ENCODE results near the gene PPIL1. TPM values are rescaled to one million over a fixed set of nuclear protein-coding genes. Genes with fewer than 3 reads are reported as not detected.

The PPIL1 gene
- total and polyA plus RNA-seq, 2 of the 13 experiments (the other 11 are each of a cell fraction or from before 2014, with no cell fraction given) = 74.2 to 144 TPM

GRCh38 chr6:36874443-36875249 lies at the start of gene PPIL1 (continued):
- TF ChIP-seq ZNF530 (CRISPR knock-in tag; IDR thresholded peaks at IDR 0.05; ENCODE audit: low read depth) (0 out of 2 replicates have a peak, but pooled peaks have one; percentile 86), FOXK2 (IDR thresholded peaks at IDR 0.05) (no peak), PRDM4 (CRISPR knock-in tag; IDR thresholded peaks at IDR 0.05; ENCODE audit: borderline replicate concordance) (0 out of 2 replicates have a peak, but pooled peaks have one; percentile 16), PHF20 (CRISPR knock-in tag; IDR thresholded peaks at IDR 0.05) (peak; percentile 97), NPAS2 (CRISPR knock-in tag; IDR thresholded peaks at IDR 0.05; ENCODE audit: borderline replicate concordance) (no peak), JUNB (CRISPR knock-in tag; IDR thresholded peaks at IDR 0.05; ENCODE audit: borderline replicate concordance) (0 out of 2 replicates have a peak, but pooled peaks have one; percentile 42), IKZF4 (CRISPR knock-in tag; IDR thresholded peaks at IDR 0.05; ENCODE audit: borderline replicate concordance, low read depth, not compliant biosample characterization) (peak; percentile 95), ZFP91 (CRISPR knock-in tag; IDR thresholded peaks at IDR 0.05; ENCODE audit: borderline replicate concordance) (peak; percentile 97; the same call in 1 of the 2 replicates), RFX3 (CRISPR knock-in tag; IDR thresholded peaks at IDR 0.05) (no peak), HINFP (CRISPR knock-in tag; IDR thresholded peaks at IDR 0.05; ENCODE audit: low read depth) (peak; percentile 36; the same call in 1 of the 2 replicates), ZC3H4 (CRISPR knock-in tag; IDR thresholded peaks at IDR 0.05; ENCODE audit: borderline replicate concordance) (no peak), PHF8 (CRISPR knock-in tag; IDR thresholded peaks at IDR 0.05) (peak; percentile 98), DBP (CRISPR knock-in tag; IDR thresholded peaks at IDR 0.05; ENCODE audit: not compliant biosample characterization) (peak; percentile 75), SP4 (CRISPR knock-in tag; IDR thresholded peaks at IDR 0.05) (peak; percentile 84; the same call in 1 of the 2 replicates), EP300 (IDR thresholded peaks at IDR 0.05; ENCODE audit: low read depth in 2 of 2, low read length in 2 of 2) (no peak), EP300 (CRISPR knock-in tag; IDR thresholded peaks at IDR 0.05; ENCODE audit: borderline replicate concordance) (peak; percentile 13; the same call in 1 of the 2 replicates), ZNF556 (CRISPR knock-in tag; IDR thresholded peaks at IDR 0.05; ENCODE audit: borderline replicate concordance) (peak; percentile 63; the same call in 1 of the 2 replicates), ZNF501 (CRISPR knock-in tag; IDR thresholded peaks at IDR 0.05) (peak; percentile 98), NFKB2 (CRISPR knock-in tag; IDR thresholded peaks at IDR 0.05; ENCODE audit: borderline replicate concordance) (peak; percentile 97; the same call in 1 of the 2 replicates), SALL1 (CRISPR knock-in tag; IDR thresholded peaks at IDR 0.05) (peak; percentile 91), ZNF772 (CRISPR knock-in tag; IDR thresholded peaks at IDR 0.05) (peak; percentile 95), ZNF598 (CRISPR knock-in tag; IDR thresholded peaks at IDR 0.05; ENCODE audit: borderline replicate concordance) (peak; percentile 99)

Data from HepG2 (cell line).